Peyer's patch (tissue), 4 donors: Measurements from ENCODE around the gene CPPED1. TPM values are rescaled to one million over a fixed set of nuclear protein-coding genes. Genes with fewer than 3 reads are reported as not detected.
"Not testable (repeated sequence)": the region's sequence is repeated elsewhere in the genome, so short reads cannot be mapped to it uniquely, and the experiment has no call there.

Experiments
- DNase-seq, 3 donors: peaks; one replicate each; pipeline ENCODE4 v3.0.0-alpha.2; 2017 to 2019
- H3K27ac ChIP-seq, 4 donors: fragments of 200-600 bp; sonication (generic); one replicate each; pipeline ENCODE4 v1.5.1; 2016 to 2019
- H3K27me3 ChIP-seq, 2 donors: fragments of 200-600 bp; sonication (generic); one replicate each; pipeline ENCODE4 v1.5.1; 2019
- H3K36me3 ChIP-seq, 3 donors: fragments of 200-600 bp; sonication (generic); one replicate each; pipeline ENCODE4 v1.5.1; 2016 to 2019
- H3K4me1 ChIP-seq, 4 donors: fragments of 200-600 bp; sonication (generic); one replicate each; pipeline ENCODE4 v1.5.1; 2016 to 2019
- H3K4me3 ChIP-seq, 4 donors: fragments of 200-600 bp; sonication (generic); 1 replicate in 3 of 4; 2 replicates in 1 of 4; pipeline ENCODE4 v1.5.1; 2016 to 2019; ENCODE audit warnings: mild to moderate bottlenecking in 1 of 4
- H3K9me3 ChIP-seq, 4 donors: fragments of 200-600 bp; sonication (generic); one replicate each; pipeline ENCODE4 v1.5.1; 2016 to 2019; ENCODE audit warnings: mild to moderate bottlenecking in 1 of 4
- CTCF ChIP-seq, 6 experiments: fragments of 450-650 bp in 4 of 6; fragments of 200-600 bp in 2 of 6; sonication (generic) in 1 of 6; IDR thresholded peaks; one replicate each; pipeline ENCODE4 v1.5.1; 2017 to 2019; ENCODE audit warnings: antibody characterized with exemption in 6 of 6, mild to moderate bottlenecking in 3 of 6, moderate library complexity in 1 of 6
- POLR2A ChIP-seq, 2 donors: fragments of 450-650 bp; IDR thresholded peaks; one replicate each; pipeline ENCODE4 v1.5.1; 2017; ENCODE audit warnings: antibody characterized with exemption in 2 of 2, mild to moderate bottlenecking in 2 of 2, moderate library complexity in 2 of 2
- total RNA-seq, 4 donors: library from RNA; depleted of rRNA; stranded (reverse); fragments of >200 nt; gene quantifications; one replicate each; pipeline ENCODE4 v1.1.0, GENCODE V29; 2016

Gene CPPED1
- total RNA-seq, 4 donors from 2014 or later: 26.7 to 47.9 (median 36.3) TPM

- no peaks in the 10 kb centered on the region for H3K36me3 ChIP-seq
- H3K9me3 ChIP-seq: no peaks in the 10 kb centered on the region
- peak; percentile 60 to 84 (median 81) for DNase-seq
- H3K27ac ChIP-seq: no peak overlapping the region
- TF ChIP-seq CTCF (IDR thresholded peaks at IDR 0.05): peak; percentile 76 to 90 (median 82)
- TF ChIP-seq POLR2A (IDR thresholded peaks at IDR 0.05): no peak
- no peaks in the 10 kb centered on the region for H3K4me1 ChIP-seq
- H3K27me3 ChIP-seq: no peaks in the 10 kb centered on the region
- no peak overlapping the region for H3K4me3 ChIP-seq
Measured at GRCh38 chr16:12819126-12820117, 15.7 kb upstream of the CPPED1 start.

- no peaks in the 10 kb centered on the region for H3K27me3 ChIP-seq
- no peaks in the 10 kb centered on the region for H3K9me3 ChIP-seq
- TF ChIP-seq CTCF (IDR thresholded peaks at IDR 0.05) (no peak), POLR2A (IDR thresholded peaks at IDR 0.05) (no peak)
- DNase-seq: no peak
- no peak overlapping the region for H3K27ac ChIP-seq
- no peak overlapping the region for H3K4me3 ChIP-seq
- no peaks in the 10 kb centered on the region for H3K36me3 ChIP-seq
- H3K4me1 ChIP-seq: no peaks in the 10 kb centered on the region
Measured at GRCh38 chr16:12818326-12818725, 14.6 kb upstream of the CPPED1 start.

- H3K27ac ChIP-seq: not testable (repeated sequence)
Measured at GRCh38 chr16:12816791-12817214, 13.1 kb upstream of the CPPED1 start.

GRCh38 chr16:12815361-12815760, 11.7 kb upstream of the CPPED1 start:
- no peak for DNase-seq
- H3K4me1 ChIP-seq: no peaks in the 10 kb centered on the region

More at GRCh38 chr16:12816791-12817214, 13.1 kb upstream of the CPPED1 start:
- not testable (repeated sequence) for DNase-seq, H3K27me3 ChIP-seq, H3K9me3 ChIP-seq, H3K4me1 ChIP-seq, H3K4me3 ChIP-seq, H3K36me3 ChIP-seq

GRCh38 chr16:12813734-12814133, 10.0 kb upstream of the CPPED1 start:
- not testable (repeated sequence) for H3K9me3 ChIP-seq, H3K36me3 ChIP-seq, H3K27me3 ChIP-seq, H3K27ac ChIP-seq, H3K4me1 ChIP-seq, DNase-seq, H3K4me3 ChIP-seq

More at GRCh38 chr16:12815361-12815760, 11.7 kb upstream of the CPPED1 start:
- TF ChIP-seq POLR2A (IDR thresholded peaks at IDR 0.05) (no peak), CTCF (IDR thresholded peaks at IDR 0.05) (no peak)
- no peaks in the 10 kb centered on the region for H3K9me3 ChIP-seq
- H3K27ac ChIP-seq: no peak overlapping the region
- H3K27me3 ChIP-seq: no peaks in the 10 kb centered on the region
- no peak overlapping the region for H3K4me3 ChIP-seq
- no peaks in the 10 kb centered on the region for H3K36me3 ChIP-seq

- not testable (repeated sequence) for H3K9me3 ChIP-seq, H3K4me3 ChIP-seq, H3K27ac ChIP-seq, H3K4me1 ChIP-seq, H3K27me3 ChIP-seq, DNase-seq, H3K36me3 ChIP-seq
Measured at GRCh38 chr16:12813321-12813720, 9.6 kb upstream of the CPPED1 start.
